Lung (tissue), 12 donors: ENCODE measurements around the gene INPP4B. TPM values are rescaled to one million over a fixed set of nuclear protein-coding genes. Genes with fewer than 3 reads are reported as not detected.

Experiments
- ATAC-seq: fragments of 200-7000 bp; cut with Tn5 transposase; one replicate; pipeline ENCODE4 v1.9.1; 2020; ENCODE audit warnings: moderate number of reproducible peaks; ENCODE audit not compliant: insufficient read depth, low FRiP score
- DNase-seq, 3 donors: peaks; one replicate each; pipeline ENCODE4 v3.0.0-alpha.2; 2013 to 2017
- H3K27ac ChIP-seq, 2 donors: one replicate each; pipeline ENCODE4 v1.5.1; 2013; ENCODE audit warnings: mild to moderate bottlenecking in 2 of 2, moderate library complexity in 2 of 2, control low read depth in 1 of 2, inconsistent platforms in 1 of 2, low read depth in 1 of 2, low read length in 1 of 2
- H3K27me3 ChIP-seq, 3 donors: one replicate each; pipeline ENCODE4 v1.5.1; 2013; ENCODE audit warnings: low read length in 2 of 3; ENCODE audit not compliant: control insufficient read depth in 3 of 3, insufficient read depth in 3 of 3
- H3K36me3 ChIP-seq, 4 donors: one replicate each; pipeline ENCODE4 v1.5.1; 2013; ENCODE audit warnings: low read length in 4 of 4, mild to moderate bottlenecking in 1 of 4, moderate library complexity in 1 of 4; ENCODE audit not compliant: control insufficient read depth in 4 of 4, insufficient read depth in 4 of 4
- H3K4me1 ChIP-seq, 5 donors: one replicate each; pipeline ENCODE4 v1.5.1; 2013; ENCODE audit warnings: low read length in 5 of 5, mild to moderate bottlenecking in 2 of 5, moderate library complexity in 1 of 5; ENCODE audit not compliant: control insufficient read depth in 5 of 5, insufficient read depth in 5 of 5
- H3K4me3 ChIP-seq: one replicate; pipeline ENCODE4 v1.5.1; 2013; ENCODE audit warnings: mild to moderate bottlenecking, control low read depth, moderate library complexity
- H3K9ac ChIP-seq, 2 donors: one replicate each; pipeline ENCODE4 v1.5.1; 2013; ENCODE audit warnings: low read length in 2 of 2, control low read depth in 1 of 2; ENCODE audit not compliant: insufficient read depth in 1 of 2
- H3K9me3 ChIP-seq, 4 donors: one replicate each; pipeline ENCODE4 v1.5.1; 2013; ENCODE audit warnings: low read length in 3 of 4, mild to moderate bottlenecking in 1 of 4, moderate library complexity in 1 of 4; ENCODE audit not compliant: control insufficient read depth in 4 of 4, insufficient read depth in 3 of 4
- WGBS, 2 donors: extraction: QIAGEN DNeasy Blood & Tissue Kit; methylation state at CpG; one replicate each; pipeline ENCODE4 v1.1.7; 2013; 5-methylcytosine and 5-hydroxymethylcytosine counted together
- polyA plus RNA-seq, 2 donors: library from polyadenylated mRNA; stranded (reverse); fragments of 200-250 nt; gene quantifications; one replicate each; pipeline ENCODE4 v1.2.1, GENCODE V29; 2013
- total RNA-seq, 2 donors: library from RNA; depleted of rRNA in 1 of 2; stranded (reverse); fragments of >200 nt in 1 of 2; gene quantifications; one replicate each; pipeline ENCODE4 v1.2.1, GENCODE V29; 2014 to 2021
- TF ChIP-seq, protein P1 (sequence below): IDR thresholded peaks from 2 replicates; pipeline ENCODE4 v1.5.1; 2012; ENCODE audit warnings: mild to moderate bottlenecking; ENCODE audit errors: control extremely low read depth, extremely low read depth
- donor health status: control.
- donor health status: control.
- donor health status: Bipolar disorder and iron deficiency.
- donor health status: healthy.
- donor health status: DM: yes; HTN: yes; CAD: no.

Gene INPP4B
- total and polyA plus RNA-seq, 4 donors: 2.4 to 32.6 (median 5.6) TPM

DNA sequence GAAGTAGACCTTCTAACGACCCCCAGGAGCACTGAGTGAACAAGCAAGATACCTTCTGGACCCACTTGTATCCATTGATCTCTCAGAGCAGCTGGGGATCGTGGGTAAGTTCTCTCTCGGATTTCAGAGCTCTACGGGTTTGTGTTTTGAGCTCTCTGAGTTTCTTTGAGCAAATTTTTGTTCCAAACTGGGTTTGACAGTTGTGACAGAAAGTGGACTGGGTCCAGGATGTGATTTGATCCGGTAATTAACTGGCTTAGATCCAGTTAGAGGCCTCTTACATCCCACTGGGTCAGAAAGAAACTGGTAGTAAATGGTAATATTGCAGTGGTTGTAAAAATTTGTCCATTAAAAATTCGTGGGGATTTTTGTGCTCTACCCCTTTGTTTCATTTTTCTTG, 459.2 kb downstream of the INPP4B start:
- Histone ChIP-seq H3K4me3 (no peak overlapping the region), H3K36me3 (no peaks in the 10 kb centered on the region), H3K9ac (no peak overlapping the region), H3K4me1 (peaks cover 0 to 3% (median 0%) of the 10 kb centered on the region in 5 donors), H3K9me3 (no peaks in the 10 kb centered on the region), H3K27me3 (no peaks in the 10 kb centered on the region), H3K27ac (no peak overlapping the region)
- no peak for DNase-seq
- WGBS, 2 donors: 81 to 92% methylated on average over 6 of the region's 6 CpGs
- TF ChIP-seq, protein P1, sequence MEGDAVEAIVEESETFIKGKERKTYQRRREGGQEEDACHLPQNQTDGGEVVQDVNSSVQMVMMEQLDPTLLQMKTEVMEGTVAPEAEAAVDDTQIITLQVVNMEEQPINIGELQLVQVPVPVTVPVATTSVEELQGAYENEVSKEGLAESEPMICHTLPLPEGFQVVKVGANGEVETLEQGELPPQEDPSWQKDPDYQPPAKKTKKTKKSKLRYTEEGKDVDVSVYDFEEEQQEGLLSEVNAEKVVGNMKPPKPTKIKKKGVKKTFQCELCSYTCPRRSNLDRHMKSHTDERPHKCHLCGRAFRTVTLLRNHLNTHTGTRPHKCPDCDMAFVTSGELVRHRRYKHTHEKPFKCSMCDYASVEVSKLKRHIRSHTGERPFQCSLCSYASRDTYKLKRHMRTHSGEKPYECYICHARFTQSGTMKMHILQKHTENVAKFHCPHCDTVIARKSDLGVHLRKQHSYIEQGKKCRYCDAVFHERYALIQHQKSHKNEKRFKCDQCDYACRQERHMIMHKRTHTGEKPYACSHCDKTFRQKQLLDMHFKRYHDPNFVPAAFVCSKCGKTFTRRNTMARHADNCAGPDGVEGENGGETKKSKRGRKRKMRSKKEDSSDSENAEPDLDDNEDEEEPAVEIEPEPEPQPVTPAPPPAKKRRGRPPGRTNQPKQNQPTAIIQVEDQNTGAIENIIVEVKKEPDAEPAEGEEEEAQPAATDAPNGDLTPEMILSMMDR: no peak
- no peak for ATAC-seq

DNA sequence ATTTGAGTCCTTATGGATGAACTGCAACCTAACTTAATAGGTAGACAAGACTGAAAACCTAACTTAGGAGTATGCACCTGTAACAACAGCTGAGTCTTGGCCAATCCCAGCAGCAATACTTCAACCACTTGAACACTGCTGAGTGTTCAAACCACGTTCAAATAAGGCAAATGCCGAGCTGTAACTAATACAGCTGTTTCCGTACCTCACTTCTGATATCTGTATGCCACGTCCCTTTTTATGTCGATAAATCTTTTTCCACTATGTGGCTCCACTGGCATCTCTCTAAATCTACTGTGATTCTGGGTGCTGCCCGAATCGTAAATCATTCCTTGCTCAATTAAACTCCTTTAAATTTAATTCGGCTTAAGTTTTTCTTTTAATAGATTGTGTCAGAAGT, 459.7 kb downstream of the INPP4B start:
- DNase-seq: no peak
- Histone ChIP-seq H3K36me3 (no peaks in the 10 kb centered on the region), H3K27me3 (no peaks in the 10 kb centered on the region), H3K9me3 (no peaks in the 10 kb centered on the region), H3K4me3 (no peak overlapping the region), H3K4me1 (peaks cover 0 to 3% (median 0%) of the 10 kb centered on the region in 5 donors), H3K27ac (no peak overlapping the region), H3K9ac (no peak overlapping the region)
- TF ChIP-seq, protein P1: no peak
- WGBS, 2 donors: 90 to 95% methylated on average over 8 of the region's 8 CpGs
- ATAC-seq: no peak

DNA sequence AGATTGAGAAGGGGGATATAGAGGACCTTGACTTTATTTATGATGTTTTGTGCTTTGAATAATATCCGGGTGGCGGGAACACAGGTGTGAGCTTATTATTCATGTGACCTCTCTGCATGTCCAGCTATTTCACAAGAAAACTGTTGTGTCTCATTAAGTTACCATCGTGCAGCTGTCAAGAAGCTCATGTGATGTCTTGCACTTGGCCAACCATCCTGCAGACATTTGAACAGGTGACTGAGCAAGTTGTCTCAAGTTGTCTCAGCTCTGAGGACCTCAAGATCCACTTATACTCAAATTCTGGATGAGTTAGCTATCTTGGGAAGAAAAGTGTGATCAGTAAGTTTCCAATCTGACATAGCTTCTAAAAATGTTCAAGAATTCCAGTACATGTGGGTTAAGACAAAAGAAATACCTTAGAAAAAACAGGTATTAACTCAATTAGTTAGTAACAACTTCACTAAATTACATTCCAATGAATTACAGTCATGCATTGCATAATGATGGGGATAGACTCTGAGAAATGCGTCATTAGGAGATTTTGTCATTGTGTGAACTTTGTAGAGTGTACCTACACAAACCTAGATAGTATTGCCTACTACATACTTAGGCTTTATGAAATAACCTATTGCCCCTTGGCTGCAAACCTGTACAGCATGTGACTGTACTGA, 462.2 kb downstream of the INPP4B start:
- H3K36me3 ChIP-seq: no peaks in the 10 kb centered on the region
- H3K9me3 ChIP-seq: no peaks in the 10 kb centered on the region
- H3K4me3 ChIP-seq: no peak overlapping the region
- TF ChIP-seq, protein P1: no peak
- H3K27me3 ChIP-seq: no peaks in the 10 kb centered on the region
- DNase-seq: no peak
- no peak for ATAC-seq
- peaks cover 0 to 8% (median 0%) of the 10 kb centered on the region in 5 donors for H3K4me1 ChIP-seq
- H3K27ac ChIP-seq: peak overlapping the region in 1 of 2 donors; percentile 29
- 91 to 93% methylated on average over 4 of the region's 4 CpGs for WGBS, 2 donors
- no peak overlapping the region for H3K9ac ChIP-seq

DNA sequence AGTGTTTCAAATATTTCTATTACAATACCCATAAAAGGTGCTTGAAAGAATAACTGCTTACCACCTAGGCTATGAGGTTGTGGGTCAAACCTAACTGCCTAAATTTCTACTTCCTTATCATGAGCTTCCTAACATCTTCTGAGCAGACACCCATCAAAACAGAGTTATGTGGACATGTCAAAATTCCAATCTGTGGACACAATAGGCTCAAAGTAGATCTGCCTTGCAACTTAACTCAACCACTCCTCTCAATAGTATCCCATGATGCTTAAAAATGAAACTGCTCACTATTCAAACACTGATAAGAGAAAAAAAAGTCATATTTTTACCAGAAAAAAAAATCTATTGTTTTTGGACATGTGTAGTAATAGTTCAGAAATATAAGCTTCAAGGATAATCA, 462.7 kb downstream of the INPP4B start:
- DNase-seq (no peak), ATAC-seq (no peak)
- Histone ChIP-seq H3K27ac (peak overlapping the region in 1 of 2 donors; percentile 29), H3K36me3 (no peaks in the 10 kb centered on the region), H3K9ac (no peak overlapping the region), H3K27me3 (no peaks in the 10 kb centered on the region), H3K9me3 (no peaks in the 10 kb centered on the region), H3K4me3 (no peak overlapping the region), H3K4me1 (peaks cover 0 to 12% (median 0%) of the 10 kb centered on the region in 5 donors)
- TF ChIP-seq, protein P1: no peak
